Left colon (tissue), 2 donors: ENCODE data around the gene KRR1. TPM values are rescaled to one million over a fixed set of nuclear protein-coding genes. Genes with fewer than 3 reads are reported as not detected.

Experiments
- ATAC-seq: fragments of 200-7000 bp; cut with Tn5 transposase; one replicate; pipeline ENCODE4 v1.9.1; 2020; ENCODE audit warnings: mild to moderate bottlenecking, moderate library complexity
- DNase-seq, 2 donors: peaks; one replicate each; pipeline ENCODE4 v3.0.0-alpha.2; 2020
- intact Hi-C, 2 donors: fragments of 100-400 bp; cut with DNase I in 1 of 2; cut with micrococcal nuclease in 1 of 2; formaldehyde crosslinking; loops; one replicate each; pipeline versions ENCODE4 v1.11.2 to v1.14.0; 2022; cut with DNase I, micrococcal nuclease
- long read RNA-seq: library from polyadenylated mRNA; unstranded; transcript quantifications from one replicate; pipeline ENCODE4 v2.0.0, GENCODE V29; 2021
- total RNA-seq, 2 donors: library from RNA; stranded (reverse); fragmentation: NEBNext Ultra II Directional; extraction: Animal tissue kit (Norgen Biotek cat#: 25700); gene quantifications; one replicate each; pipeline ENCODE4 v1.2.1, GENCODE V29; 2021
- donor health status: DM: no; HTN: no; CAD: no.
- donor health status: DM: yes; HTN: yes; CAD: no.

Gene KRR1
- 10 to 100 TPM; 31.4 to 32.0 TPM for total RNA-seq
- long read RNA-seq, full-length matches to known transcripts: 8 of 10 reads
- long read RNA-seq, partial matches to known transcripts: 0 of 10 reads
- long read RNA-seq, other reads (novel, unspliced or antisense): 2 of 10 reads

DNA sequence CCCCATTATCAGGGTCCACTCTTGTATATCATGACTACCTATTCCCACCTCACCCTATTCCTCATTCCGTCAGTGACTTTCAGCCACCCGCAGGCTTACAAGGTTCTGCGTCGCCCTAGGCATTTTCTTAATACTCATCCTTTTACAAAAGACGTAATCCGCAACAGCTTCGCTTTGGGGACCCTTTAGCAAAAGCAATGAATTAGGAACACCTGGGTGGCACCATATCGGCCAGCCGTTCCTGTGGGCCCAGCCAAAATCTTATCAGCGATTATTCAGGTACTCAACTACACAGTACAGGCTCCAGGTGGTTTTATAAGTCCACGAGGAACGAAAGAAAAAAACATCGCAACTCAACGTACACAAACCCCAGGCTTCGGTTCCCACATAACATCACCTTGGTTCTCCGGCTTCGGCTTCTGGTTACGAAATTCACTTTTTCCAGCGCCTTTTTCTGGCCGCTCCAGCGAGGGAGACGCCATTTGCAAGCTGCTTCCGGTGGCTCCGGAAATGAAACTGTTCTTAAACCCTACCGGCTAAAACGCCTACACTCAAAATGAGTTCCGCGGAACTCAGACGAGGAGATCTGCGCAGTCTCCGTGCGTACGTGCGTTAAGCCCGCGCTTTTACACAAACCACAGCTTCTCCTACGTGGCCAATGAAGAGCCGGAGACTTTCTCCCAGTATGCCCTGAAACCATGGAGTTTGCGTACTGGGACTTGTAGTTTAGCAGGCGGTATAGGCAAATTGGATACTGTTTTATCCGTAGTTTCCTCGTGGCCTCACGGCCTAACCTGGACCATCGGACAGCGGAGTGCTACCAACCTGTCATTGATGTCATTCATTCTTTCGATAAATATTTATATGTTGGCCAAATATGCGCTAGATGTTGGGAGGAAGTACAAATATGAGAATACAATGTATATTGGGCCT, at the start of gene KRR1:
Gene KRR1, minus strand, starts transcription at position 494 of the 933 bp plus-strand sequence. Its CDS starts 12 bp downstream, at position 482.
- ATAC-seq (peak; percentile 99), DNase-seq (peak; percentile 90 to 94)
- intact Hi-C loops: no loop called here

DNA sequence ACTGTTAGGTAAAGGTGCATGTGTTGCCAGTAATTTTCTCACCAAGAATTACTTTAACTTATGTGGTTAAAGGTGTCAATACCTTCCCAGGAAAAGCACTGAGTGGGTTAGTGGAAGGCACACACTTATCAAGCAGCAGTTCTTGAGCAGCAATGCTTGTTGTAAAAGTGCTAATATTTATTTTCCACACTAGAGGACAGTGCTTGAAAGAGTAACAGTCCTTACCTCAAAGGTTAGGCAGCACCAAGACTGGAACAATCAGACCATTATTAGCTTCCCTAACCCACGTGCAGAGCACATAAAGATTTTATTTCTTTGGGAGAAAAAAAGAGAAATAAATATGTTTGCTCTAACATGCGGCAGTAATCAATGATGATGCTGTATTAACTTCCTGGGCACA, 48.8 kb upstream of the KRR1 start:
- DNase-seq: no peak
- no peak for ATAC-seq
- intact Hi-C loops: no loop called here

DNA sequence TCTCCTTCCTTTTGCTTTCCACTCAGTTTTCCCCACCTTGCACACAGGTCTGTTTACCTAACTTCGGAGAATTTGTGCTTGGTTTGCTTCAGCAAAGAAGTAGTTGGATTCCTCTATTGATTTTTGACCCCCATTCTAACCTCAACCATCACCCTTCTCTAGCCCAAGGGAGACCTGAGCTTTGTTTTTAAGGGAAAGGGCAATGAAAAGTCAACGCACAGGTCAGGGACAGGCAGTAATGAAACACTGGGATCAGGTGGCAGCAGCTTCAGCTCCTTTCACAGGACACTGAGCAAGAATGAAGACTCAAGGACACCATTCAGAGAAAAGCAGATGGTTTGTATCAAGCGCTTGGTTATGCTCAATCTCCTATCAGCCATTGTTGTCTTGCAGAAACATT, 46.9 kb upstream of the KRR1 start:
- intact Hi-C loops: no loop called here
- ATAC-seq (no peak), DNase-seq (no peak)

DNA sequence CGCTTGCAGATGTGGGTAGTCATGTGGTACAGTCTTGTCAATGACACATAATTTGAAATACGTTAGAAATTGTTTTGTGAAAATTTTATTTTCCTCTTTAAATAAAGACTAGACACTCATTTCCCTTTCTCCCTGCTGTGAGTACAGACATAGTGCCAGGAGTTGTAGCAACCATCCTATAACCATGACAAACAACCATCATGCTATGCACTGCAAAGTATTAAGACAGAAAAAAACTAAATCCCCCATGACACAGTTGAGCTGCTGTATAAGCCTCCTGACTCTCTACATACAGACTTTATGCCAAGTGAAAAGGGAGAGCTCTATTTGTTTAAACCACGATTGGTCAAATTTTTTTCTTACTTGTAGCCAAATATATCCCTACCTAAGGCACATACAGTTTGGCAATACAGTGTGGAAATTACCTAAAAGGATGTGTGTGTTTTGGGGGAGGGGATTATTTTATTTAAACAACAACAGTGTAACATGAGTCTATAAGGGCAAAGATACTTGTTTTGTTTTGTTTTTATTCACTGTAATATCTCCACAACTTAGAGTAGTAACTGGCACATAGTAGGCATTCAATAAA, 45.0 kb upstream of the KRR1 start:
- no peak for ATAC-seq
- intact Hi-C loops: no loop called here
- DNase-seq: no peak

DNA sequence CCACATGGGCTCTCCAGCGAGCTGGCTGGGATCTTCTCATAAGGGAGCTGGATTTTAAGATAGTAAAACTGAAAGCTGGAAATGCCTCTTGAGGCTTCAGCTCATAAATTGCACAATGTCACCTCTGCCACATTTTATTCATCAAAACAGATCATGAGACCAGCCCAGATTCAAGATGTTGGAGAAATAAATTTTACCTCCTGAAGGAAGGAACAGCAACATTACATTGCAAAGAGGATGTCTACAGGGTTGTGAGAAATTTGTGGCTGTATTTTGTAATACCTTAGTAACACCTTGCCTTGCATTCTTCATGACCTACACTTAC, 43.1 kb upstream of the KRR1 start:
- ATAC-seq (no peak), DNase-seq (no peak)
- intact Hi-C loops: no loop called here

DNA sequence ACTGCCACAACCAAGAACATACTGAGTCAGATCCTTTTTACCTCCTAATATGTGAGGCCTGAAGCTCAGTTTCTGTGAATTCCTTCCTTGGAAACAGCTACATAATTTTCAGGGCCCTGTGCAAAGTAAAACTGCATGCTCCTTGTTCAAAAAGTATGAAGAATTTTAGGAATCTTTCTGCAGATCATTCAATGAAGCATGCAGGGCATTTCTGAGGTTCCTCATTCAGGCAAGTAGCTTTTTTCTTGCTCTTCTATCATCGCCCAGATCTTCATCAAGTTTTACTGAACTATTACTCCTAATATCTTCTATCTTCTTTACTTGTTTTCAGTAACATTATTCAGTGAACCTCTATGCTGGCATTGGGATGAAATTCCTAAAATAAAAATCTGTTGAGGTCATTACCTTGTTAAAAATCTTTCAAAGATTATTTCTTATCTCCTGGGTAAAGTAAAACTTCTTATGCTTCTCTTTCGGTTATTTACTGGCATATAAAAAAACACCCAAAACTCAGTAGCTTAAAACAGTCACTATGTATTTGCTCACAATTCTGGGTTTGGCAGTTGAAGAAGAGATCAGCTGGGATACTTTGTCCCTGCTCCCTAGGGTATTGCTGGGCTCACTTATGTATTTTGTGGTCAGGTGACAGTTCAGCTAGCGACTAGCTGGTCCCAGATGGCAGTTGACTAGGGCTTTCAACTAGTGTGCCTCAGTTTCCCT, 42.6 kb upstream of the KRR1 start:
- intact Hi-C loops: no loop called here
- DNase-seq (no peak), ATAC-seq (no peak)

DNA sequence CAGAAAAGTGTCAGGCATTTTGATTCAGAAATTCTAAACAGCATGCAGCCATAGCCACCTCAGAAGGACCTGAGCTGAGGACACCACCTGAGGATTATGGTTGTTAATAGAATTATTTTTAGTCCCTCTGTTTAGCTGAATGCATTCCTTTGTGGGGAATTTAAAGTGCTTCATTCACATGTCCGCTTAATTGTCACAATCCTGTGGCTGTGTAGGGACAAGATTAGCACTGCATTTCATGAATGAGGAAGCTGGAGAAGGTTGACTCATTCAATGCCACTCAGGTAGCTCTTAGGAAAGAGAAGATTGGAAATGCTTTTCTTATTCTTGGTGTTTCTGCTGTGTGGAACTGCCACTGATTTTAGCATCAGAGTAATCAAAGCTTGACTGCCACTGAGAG, 42.0 kb upstream of the KRR1 start:
- intact Hi-C loops: no loop called here
- DNase-seq (no peak), ATAC-seq (no peak)

DNA sequence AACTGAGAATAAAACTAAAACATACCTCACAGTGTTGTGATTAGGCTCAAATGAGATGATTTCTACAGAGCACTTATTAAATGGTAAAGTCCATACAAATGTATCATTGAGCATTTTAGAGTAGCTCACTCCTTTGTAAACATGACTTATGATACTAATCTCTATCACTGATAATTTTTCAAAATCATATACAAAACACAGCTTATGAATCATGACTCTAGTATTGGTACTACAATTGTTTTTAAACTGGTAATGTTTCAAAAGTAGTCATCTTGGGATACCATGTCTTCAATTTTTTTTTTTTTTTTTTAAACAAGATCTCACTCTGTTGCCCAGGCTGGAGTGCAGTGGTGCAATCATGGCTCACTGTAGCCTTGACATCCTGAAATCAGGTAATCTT, 40.1 kb upstream of the KRR1 start:
- intact Hi-C loops: no loop called here
- DNase-seq: no peak
- no peak for ATAC-seq

DNA sequence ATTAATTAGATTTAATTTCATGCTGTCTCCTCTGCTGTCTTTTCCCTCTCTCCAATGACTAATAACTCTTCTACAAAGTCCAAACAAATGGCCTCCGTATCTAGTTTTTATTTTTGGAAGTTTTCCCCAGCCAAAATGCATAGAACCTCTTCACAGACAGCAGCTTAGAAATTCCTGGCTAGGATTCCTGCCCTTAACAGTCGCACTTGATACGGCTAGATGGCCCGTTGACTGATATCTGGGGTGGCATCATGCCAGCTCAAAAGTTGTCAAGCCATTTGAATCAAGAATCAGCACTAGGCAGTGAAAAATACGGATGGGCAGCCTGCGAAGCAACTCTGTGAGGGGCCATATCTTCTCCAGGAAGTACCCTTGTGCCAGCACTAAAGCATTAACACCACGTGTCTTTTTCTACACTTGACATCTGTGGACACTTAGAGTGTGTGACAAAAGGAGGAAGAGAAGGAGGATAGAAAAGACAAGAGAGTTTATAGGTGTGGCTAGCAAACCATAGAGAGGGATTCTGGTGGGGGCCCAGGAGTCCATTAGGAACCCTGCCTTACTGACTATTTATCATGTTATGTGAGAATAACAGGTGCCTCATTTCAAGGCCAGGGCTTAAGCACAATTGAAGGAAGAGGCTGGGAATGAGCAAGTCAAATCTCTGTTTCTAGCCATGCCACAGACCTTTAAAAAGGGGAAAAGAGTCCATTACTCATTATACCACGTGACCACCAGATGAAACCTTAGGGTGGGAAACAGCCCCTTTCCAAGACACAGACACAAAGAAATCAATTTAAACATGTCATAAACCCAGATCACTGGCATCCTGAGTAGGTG, 39.2 kb upstream of the KRR1 start:
- no peak for DNase-seq
- intact Hi-C loops: no loop called here
- ATAC-seq: no peak

DNA sequence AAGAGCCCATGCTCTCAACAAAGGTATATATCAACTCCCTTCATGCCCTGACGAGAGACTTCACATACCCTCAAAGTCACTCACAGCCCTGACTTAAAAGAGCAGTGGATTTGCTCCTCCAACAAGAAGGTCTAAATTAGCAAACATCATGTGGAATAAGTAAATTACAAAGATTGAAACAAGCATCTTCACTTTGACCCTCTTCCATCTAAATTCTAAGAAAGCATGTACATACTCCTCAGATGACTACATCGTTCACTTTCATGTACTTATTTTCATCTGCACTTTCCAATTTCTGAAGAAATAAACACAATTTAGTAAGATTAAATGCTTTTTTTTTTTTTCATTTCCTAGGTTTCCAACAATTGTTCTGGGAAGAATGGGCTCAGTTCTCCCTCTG, 38.6 kb upstream of the KRR1 start:
- intact Hi-C loops: no loop called here
- DNase-seq (no peak), ATAC-seq (no peak)

DNA sequence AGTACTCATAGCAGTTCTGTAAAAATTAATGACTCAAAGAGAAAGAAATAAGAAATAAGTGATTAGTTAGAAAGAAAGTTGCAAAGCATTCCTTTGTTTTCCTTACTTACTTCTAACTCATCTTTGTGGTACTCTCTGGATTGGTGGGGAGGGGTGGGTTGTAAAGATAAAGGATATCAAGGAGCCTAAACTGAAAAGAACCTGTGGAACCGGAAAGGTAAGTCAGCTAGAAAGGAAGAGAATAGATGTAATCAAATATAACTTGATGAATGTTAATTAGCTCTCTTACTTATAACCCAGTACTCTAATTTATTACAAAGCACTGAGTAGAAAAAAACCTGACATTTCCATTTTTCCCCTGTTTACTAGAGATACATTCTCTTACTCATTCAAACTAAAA, 37.5 kb upstream of the KRR1 start:
- intact Hi-C loops: no loop called here
- ATAC-seq: peak; percentile 56
- DNase-seq: no peak

DNA sequence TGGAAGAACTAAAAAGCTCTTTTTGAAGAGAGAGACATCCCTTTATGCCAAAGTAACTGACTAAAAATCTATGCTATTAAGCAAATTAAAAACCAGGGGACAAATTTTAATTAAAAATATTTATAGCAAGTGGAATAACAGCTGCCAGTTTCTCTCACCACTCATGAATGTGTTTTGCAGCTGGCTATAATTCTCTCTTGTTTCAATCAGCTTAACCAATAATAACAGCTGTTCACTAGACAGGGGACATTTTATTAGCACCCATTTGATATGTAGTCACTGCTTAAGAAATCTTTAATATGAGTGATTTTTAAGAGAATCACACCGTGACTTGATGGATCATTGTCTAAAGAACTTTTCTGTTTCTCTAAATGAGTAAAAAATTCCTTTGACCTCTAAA, 34.2 kb upstream of the KRR1 start:
- DNase-seq (no peak), ATAC-seq (no peak)

DNA sequence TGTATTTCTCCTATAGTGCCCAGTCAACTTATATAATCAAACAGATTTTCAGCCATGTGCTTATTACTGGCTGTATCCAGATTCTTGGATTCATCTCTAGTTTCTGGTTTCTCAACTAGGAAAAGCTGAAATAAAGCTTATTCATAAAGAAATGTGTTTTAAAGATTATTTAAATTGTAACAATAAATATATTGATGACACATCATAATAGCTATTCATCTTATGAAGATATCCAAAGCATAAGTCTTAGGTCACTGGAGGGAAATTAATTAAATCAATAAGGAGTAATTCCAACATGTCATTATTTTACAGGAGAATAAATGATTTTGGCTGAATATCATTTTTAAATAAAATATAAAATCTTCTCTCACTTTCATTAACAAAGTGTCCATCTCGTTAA, 32.1 kb upstream of the KRR1 start:
- ATAC-seq: no peak
- intact Hi-C loops: no loop called here
- no peak for DNase-seq

More for the DNA sequence above, 34.2 kb upstream of the KRR1 start:
- intact Hi-C loops: no loop called here

DNA sequence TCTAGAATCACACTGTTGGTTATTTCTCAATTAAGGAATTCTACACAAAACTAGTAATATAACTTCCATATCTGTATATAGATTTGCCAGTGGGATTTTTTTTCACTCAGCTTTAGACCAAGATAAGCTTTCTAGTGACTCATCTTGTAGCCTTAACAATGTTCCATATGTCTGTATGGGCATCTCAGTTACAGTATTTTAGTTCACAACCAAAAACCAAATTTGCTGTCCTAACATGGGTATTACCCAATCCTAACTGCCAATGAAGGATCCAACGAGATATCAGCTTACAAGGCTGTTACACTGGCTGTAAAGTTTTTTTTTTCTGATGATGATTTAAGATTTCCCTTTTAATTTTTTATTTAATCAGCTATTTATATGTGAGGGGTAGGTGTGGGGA, 31.5 kb upstream of the KRR1 start:
- ATAC-seq: no peak
- no peak for DNase-seq
- intact Hi-C loops: no loop called here

DNA sequence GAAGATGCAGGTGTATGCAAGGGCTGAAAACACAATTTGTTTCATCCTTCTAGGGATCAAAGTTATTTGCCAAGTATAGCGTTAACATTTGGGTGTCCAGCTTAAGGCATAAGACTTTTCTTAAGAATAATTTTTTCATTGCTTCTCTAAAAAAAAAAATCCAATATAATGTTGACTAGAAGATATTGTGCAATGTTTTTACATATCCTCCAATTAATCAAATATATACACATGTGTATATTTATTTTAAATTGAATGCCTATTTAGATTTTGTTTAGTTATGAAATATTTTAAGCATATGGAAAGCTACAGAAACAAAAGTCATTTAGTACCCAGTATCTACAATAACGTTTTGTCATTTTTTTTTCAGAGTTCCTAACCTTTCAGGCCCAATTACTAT, 28.5 kb upstream of the KRR1 start:
- ATAC-seq: no peak
- DNase-seq: no peak
- intact Hi-C loops: no loop called here

DNA sequence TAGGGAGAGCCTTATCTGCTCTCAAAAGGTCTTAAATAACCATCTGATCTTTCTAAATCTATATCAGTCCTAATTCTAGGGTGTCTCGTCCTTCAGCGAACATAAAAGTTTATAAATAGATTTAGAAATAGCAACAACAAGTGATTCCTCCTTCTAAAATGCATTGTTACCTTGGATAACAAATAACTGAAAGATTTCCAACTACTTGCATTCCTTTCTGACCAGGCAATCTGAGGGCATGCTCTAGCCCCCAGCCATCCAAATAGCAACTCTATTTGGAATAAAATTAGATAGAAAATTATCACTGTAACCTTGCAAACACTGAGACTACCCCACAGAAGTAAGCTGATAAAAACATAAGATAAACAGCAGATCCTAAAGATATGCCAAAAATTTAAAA, 21.8 kb upstream of the KRR1 start:
- intact Hi-C loops: no loop called here
- DNase-seq: no peak
- ATAC-seq: no peak

DNA sequence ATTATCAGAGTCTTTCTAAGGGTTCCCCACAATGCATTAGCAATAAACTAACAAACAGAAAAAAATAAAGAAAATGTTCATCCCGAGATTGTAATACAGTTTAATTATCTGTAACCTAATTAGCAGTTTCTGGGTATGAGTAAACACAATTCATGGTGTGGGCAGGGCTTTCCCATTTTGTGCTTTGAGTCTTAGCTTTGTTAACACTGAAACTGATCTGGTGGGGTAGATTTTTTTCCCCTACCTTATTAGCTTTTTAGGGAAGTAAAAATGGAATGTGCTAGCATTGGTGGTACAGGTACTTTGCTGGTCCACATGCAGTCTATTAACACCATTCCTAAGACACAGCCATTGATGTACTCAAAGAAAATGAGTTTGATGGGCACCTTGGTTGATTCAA, 18.4 kb upstream of the KRR1 start:
- no peak for ATAC-seq
- no peak for DNase-seq
- intact Hi-C loops: no loop called here

DNA sequence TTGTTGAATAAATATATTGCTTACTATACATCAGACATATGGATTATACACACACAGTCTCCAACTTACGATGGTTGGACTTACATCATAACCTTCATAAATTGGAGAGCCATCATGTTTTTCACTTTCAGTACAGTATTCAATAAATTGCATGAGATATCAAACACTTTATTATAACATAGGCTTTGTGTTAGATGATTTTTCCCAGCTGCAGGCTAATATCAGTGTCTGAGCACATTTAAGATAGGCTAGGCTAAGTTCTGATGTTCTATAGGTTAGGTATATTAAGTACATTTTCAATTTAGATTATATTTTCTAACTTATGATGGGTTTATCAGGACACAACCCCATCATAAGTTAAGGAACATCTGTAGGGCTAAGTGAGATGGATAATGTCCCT, 17.9 kb upstream of the KRR1 start:
- intact Hi-C loops: no loop called here
- DNase-seq (no peak), ATAC-seq (no peak)

DNA sequence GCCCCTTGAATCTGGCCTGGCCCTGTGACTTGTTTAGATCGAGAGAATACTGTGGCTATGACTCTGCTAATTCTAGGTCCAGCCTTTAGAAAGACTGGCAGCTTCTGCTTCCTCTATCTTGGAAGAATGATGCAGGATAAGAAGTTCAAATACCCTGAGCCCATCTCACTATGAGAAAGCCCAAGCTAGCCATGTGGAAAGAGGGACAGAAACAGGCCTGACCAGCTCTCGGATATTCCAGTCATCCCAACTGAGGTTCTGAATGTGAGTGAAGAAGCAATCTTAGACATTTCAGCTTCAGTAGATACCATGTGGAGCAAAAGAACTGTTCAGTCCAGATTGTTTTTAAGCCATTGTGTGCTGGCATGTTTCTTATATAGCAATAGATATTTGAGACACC, 17.3 kb upstream of the KRR1 start:
- DNase-seq (no peak), ATAC-seq (no peak)
- intact Hi-C loops: no loop called here
